Activated CD4-positive, alpha-beta T cell treated with anti-CD3 and anti-CD28 coated beads, Interleukin-2, Interleukin-4, amounts not matched to agents 100 ng/mL and 50 ng/mL, durations not matched to agents 16 hours and 8 hours (primary cell): ENCODE measurements around the gene SPNS1.

Source experiments
- DNase-seq: peaks from one replicate; pipeline ENCODE4 v3.0.0-alpha.2; 2020; ENCODE audit warnings: low spot score

SPNS1 gene

GRCh38 chr16:29025735-29026134 is 51.2 kb downstream of the SPNS1 start:
- no peak for DNase-seq

DNA sequence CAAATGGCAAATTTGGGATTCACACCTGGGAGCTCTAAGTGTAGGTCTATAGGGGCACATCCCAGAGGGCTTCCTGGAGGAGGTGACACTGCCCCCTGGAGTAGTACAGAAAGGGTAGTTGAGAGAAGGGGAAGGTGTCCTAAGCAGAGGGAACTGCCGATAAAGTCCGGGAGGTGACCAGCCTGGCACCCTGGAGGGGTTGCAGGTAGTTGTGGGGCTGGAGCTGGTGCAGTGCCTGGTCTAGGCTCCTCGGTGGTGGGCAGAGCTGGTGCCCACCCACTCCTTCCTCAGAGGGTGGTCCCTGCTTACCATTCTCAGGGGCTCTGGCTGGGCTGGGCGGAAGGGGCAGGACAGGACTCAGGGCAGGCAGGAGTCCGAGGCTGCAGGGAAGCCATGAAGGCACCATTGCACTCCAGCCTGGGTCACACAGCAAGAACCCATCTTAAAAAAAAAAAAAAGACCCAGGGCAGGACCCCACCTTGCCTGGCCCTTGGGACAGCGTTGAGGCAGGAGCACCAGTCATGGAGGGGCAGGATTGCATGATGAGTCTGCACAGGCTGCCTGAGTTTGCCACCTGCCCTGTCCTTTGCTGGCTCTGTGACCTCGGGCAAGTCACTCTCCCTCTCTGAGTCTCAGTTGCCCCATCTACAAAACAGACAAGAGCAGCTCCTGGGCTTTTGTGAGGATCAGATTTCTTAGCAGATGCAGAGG is 54.0 kb downstream of the SPNS1 start:
- DNase-seq, result no peak

DNA sequence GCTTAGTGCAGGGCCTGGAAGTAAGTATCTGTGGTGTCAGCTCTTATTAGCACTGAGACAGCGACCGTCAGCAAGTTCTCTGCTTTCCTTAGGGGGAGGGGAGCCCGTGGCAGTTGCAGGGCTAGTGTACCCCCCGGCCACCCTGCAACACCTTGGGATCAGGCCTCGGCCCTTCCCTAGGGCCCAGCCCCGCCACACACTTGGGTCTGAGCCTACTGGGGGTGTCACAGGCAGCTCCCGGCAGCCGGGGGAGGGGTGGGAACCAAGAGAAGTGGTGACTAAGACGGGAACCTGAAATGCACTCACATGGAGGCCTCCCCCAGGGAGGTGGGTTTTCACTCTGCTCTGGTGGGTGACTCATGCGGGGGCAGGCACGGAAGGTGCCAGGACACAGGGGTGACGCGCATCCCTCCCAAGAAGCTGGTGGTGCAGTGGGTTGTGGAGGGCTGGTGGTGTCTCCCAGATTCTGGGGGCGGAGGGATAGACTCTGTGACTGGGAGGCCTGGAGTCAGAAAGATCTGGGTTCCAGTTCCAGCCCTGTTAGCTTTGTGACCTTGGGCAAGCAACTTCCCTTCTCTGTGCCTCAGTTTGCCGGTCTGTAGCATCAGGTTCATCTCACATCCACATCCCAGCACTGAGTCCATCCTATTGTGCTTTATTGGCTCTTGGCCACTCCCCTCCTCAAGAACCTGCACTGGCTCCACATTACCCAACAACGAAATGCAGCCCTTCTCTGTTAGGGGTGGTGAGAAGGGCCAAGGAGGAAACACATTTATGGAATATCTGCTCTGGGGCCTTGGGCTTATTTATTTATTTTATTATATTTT is 54.8 kb downstream of the SPNS1 start:
- peak; percentile 94 for DNase-seq

DNA sequence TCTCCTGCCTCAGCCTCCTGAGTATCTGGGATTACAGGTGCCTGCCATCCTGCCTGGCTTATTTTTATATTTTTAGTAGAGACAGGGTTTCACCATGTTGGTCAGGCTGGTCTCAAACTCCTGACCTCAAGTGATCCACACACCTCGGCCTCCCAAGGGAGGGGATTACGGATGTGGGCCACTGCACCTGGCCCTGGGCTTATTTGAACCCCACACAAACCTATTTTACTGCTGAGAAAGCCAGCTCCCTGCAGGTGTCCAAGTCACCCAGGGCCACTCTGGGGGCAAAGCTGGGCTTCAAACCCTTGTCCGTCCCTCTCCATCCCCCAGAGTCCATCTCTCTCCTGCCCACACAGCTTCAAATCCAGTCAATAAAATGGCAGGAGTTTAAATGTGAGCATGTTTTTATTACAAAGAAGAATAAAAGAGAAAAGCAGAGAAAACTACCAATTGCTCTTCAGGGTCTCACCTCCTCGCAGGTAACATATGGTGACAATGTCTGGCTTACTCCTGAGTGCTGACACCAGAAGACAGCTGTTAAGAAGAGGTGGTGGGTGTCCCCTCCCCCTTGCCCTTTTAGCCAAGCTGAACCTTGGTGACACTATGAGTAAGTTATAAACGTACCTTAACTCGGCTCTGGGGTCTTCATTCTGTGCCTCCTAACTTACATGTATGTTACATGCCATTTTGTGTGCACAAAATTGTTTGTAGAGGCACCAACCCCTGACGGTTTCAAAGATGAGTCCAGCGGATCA is 55.7 kb downstream of the SPNS1 start:
- DNase-seq, result no peak
